A204.1 (cell line): ENCODE measurements around the gene SYT5.
"Not testable (repeated sequence)": the region's sequence is repeated elsewhere in the genome, so short reads cannot be mapped to it uniquely, and the experiment has no call there.

Experiments
- FAIRE-seq: peaks from 2 replicates; lab custom pipeline; 2012; peaks lifted over from hg19 to GRCh38; lab: Jason Lieb, UNC

Gene SYT5

DNA sequence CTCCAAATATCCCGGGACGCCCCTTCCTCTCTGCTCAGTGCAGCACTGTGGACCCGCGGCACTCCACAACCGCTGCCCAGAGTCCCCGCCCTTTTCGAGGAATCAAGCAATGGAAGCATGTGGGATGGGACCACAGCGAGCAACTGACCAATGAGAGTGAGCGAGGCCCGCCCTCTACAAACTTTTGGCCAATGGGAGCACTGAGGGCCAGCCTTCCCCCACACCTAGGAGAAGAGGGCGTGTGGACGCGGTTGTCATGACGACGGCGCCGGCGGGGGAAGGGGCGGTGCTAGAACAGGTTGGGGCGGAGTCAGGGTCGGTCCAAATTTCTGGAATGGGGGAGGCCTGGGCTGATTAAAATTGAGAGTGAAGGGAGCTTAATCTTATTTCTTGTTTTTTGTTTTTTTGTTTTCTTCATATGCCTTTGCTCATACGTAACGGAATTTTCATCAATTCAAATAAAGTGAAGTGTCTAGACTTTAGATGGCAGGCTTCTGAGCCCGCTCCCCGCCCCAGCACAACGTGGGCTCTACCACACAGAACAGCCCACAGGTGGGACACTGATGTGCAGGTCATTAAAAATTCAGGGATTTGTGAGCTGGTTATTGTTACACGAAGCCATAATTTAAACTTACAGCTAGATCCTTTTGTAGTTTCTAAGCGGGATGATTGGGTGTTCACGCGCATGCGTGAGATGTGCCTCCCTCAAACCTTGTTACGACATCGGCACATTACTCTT, 13.4 kb downstream of the SYT5 start, which contains the start of gene DNAAF3:
Gene DNAAF3 (minus strand): TSS at position 84 of the 739 bp plus-strand sequence. CDS start 200 bp downstream, outside the sequence.
- FAIRE-seq, result peak; percentile 98

DNA sequence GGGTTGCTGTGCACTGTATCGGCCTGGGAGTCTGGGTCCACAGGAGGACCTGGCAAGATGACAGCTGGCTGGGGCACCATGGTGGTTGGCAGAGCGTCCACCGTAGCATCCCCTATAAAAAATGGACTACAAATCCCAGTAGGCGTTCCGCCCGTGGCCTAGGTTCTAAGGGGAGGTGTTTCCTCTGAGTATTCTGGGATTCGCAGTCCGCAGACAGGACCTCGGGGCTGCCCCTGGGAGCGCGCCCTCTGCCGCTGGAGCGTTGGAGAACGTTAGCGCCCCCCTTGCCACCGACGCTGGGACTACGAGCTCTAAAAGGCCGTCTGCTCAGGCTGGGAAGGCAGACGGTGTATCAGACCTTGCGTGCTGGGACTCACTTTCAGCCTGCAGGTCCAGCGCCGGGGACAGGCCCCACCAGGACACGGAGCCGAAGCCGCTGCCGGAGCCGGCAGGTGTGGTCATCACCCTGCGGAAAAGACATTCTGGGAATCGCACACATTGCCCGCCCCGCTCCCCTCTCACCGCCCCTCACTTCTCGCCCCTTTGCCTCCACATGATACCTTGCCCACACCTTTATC, 14.0 kb downstream of the SYT5 start:
- FAIRE-seq, result no peak

DNA sequence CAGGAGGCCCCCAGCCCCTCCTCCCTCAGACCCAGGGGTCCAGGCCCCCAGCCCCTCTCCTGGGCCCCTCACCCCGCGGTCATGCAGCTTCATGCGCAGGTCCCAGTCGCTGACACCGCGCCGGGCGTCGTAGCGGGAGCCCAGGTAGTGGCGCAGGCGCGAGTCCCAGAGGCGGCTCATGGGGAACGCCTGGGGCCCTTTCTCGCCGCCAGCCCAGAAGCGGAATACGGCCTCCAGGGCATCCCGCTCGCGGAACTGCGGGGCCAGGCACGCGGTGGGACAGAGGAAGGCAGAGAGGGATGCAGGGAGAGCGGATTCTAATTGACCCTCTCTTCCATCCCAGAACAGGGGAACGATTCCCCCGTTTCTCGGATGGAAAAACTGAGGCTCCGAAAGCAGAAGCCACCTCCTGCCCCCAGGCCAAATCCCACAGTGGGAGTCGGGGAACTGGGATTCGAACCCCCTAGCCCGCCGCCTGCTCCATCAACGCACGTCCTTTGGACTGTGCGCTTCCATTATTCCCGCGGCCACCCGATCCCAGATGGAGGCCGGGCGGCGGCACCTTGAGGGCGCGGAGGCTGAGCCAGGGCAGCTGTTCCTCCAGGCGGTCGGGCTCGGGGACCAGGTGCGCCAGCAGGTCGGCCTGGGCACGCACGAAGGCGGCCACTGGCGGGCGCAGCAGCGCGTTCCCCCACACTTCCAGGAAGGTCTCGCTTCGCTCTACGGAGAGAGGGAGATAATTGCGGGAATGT, 18.3 kb downstream of the SYT5 start:
- no peak for FAIRE-seq

DNA sequence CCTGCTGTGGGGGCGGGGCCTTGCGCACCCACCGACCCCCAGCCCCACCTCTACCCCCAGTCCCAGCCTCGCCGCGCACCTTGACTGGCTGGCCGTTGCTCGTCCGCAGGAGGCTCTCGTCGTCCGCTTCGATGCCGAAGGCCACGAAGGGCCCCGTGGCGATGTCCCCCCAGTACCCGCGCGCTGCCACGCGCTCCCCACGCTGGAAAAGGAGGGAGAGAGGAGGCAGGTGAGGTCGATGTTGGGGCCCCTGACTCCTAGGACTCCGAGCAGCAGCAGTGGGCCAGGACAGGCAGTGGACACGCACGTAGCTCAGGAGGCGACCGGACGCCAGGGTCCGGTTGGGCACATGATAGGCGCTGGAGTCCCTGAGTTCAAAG, 19.1 kb downstream of the SYT5 start:
- no peak for FAIRE-seq

DNA sequence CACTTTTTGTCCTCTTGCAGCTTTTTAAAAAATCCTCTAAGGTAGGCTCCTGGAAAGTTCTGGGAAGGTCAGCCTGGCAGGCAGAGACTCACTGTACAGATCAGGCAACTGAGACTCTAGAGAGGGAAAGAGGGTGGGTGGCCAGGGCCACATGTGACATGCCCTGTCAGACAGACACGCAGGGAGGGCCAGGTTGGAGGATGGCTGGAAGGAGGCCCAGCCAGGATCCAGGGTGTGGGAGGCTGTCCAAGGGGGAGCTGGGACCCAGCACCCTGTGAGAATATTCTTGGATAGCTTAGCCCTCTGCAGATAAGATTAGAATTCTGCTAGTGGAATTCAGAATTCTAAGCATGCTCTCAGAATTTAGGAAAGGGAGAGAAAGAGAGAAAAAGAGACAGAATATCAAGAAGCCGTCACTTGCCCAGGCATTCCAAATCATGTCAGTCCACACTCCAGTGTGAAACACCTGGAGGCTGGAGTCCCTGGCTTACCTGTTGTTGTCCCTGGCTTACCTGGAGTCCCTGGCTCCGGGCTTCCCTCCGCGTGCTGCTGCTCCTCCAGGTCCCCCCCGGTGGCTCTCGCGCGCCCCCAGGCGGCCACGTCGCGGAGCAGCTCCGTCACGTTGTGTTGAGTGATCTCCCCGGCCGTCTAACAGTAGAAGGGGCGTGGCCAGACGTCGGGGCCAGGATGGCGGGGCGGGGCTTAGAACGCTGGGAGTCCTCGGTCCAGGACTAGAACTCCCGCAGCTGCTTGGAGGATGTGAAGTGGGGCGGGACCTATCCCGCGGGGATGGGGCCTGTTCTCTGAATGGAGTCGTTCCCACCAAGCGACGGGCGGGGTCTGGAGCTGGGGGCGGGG, 19.7 kb downstream of the SYT5 start:
- FAIRE-seq, result no peak

DNA sequence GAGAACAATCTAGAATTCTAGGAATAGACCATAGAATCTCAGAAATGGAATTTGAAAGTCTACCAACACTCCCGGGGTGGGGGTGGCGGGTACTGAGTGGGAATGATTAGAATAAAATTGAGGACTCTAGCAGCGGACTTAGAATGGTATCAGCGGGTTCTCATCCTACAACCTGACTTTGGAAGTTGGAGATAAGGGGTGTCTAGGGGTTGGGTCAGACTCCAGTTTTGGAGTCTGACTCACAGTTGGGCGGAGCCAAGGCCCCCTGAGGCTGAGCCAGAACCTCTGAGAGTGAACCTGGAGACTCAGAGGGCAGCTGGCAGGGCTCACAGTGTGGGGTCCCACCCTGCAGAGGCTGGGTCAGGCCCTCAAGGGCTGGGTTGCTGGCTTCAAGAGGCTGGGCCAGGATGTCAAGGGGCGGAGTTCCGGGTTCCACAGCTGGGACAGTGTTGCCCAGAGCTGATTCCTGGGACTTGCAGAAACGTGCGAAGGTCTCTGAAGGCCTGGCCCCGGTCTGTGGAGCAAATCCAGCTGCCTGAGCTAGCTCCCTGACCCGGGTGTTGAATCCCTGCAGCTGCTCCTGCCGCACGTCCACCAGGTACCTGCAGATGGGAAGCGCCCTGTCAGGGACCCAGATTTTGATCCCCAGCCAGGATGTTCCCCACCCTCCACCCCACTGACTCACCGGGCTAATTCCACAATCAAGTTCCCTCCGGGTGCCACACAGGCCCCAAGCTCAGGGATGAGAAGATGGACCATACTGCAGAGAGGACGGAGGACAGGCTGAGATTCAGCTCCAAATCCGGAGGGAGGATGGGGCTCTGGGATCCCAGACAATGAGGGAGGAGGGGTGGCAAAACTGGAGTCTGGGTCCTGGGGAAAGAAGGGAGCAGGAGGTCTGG, 21.0 kb downstream of the SYT5 start:
- FAIRE-seq, result no peak

DNA sequence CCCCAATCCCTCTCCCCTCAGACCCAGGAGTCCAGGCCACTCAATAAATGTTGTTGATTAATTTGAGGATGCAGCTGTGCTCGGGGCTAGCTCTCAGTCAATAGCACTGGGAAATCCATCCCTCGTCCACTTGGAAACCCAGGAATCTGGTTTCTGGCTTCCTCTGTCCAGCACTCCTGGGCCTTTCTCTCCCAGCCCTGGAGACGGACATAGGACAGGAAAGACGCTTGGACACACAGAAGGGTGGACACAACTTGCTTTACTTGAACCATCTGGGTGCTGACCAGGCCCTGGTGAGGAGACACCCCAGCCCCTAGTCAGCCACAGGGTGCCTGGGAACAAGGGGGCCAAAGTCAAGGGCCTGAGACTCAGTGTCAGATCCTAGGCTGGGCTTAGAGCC, 21.7 kb downstream of the SYT5 start:
- no peak for FAIRE-seq

DNA sequence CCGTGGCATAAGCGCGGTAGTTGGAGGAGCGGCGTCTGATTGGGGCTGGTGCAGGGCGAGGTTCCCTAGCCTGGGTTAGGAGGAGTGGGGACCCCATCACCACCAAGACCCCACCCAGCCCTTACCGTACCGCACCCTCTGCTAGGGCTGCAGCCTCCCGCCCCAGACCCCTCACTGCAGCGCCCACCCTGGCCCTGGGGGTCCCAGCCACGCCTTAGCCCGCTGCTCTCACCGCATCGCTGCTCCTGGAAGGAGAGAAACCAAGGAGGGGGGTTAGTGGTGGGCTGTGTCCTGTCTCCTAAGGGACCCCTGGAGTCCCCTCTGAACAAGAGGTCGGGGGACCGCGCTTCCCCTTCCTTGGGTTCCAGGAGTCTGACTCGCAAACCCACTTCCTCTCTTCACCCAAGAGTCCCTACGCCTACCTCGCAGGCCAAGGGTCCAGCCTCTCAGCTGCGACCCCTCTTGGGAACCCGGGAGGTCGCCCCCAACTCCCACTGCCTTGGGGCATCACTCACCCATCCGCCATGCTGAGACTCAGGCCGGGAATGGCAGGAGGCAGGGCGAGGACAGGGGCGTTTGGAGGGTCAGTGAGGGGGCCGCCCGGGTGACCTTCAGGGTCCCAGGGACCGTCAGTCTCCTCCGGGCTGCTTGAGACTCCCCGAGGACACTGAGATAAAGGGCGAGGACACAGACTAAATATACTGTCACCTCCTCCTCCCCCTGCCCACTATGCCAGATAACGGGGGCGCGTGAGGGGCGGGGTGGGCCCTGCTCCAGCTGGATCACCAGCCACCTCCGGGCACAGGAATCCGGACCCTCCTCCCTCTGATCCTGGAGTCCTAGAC, 22.8 kb downstream of the SYT5 start, which contains the start of gene TNNI3:
Gene TNNI3 (minus strand): TSS at position 669 of the 845 bp plus-strand sequence. CDS start 143 bp downstream, at position 526.
- FAIRE-seq, result no peak

DNA sequence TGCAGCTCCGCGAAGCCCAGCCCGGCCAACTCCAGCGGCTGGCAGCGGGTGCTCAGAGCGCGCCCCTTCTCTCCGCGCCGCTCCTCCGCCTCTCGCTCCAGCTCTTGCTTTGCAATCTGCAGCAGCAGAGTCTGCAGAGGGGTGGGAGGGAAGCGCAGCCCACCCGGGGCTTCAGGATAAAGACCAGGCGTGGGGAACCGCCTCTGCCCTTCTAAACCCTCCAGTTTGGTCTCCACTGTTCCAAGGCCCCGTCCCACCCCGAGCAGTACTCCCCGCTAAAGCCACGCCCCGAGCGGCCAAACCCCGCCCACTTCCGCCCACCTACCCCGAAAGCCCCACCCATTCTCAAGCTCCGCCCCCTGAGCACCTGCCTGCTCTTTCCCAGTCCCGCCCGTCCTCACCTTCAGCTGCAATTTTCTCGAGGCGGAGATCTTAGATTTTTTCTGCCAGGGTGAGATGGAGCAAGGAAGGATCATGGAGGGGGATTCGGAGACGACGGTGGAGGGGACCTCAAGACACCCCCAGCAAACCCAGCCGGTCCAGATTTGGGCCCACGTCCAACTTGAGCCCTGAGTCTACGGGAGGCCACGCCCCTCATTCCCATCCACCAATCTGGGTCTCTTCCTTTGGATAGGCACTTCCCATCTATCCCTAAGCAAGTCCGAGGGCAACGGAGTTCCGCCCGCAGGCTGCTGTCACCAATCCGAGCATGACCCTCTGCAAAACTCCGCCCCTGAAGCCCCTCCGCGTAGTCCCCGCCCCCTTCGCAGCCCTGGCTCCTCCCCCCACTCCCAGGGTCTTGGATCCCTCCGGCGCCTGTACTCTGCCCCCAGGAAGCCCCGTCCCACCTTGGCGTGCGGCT, 23.7 kb downstream of the SYT5 start:
- FAIRE-seq, result no peak

DNA sequence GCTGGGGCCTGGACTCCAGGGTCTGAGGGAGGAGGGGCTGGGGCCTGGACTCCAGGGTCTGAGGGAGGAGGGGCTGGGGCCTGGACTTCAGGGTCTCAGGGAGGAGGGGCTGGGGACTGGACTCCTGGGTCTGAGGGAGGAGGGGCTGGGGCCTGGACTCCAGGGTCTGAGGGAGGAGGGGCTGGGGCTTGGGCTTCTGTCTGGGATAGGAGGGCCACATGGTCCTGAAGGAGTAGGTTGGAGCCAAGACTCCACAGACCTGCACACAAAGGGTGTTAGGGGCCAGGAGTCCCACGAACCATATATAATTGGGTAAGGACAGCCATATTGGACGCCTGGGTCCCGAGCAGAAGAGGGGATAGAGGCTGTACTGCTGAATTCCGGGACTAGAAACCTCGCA, 24.3 kb downstream of the SYT5 start:
- FAIRE-seq, result not testable (repeated sequence)

DNA sequence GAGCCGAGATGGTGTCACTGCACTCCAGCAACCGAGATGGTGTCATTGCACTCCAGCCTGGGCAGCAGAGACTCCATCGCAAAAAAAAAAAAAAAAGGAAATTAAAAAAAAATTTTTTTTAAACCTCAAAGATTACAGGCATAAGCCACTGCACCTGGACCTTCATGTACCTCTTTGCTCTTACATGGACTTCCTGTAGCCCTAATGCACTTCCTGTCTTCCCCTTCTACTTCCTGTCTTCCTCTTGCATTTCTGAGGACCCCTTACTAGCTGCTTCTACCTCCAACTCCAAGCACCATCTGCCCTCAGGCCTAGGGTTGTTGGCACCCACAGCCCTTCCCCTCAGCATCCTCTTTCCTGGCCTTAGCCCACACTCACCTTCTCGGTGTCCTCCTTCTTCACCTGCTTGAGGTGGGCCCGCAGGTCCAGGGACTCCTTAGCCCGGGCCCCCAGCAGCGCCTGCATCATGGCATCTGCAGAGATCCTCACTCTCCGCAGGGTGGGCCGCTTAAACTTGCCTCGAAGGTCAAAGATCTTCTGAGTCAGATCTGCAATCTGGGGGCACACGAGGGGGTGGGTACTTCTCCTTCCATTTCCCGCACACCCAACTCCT, 26.3 kb downstream of the SYT5 start:
- FAIRE-seq, result no peak

DNA sequence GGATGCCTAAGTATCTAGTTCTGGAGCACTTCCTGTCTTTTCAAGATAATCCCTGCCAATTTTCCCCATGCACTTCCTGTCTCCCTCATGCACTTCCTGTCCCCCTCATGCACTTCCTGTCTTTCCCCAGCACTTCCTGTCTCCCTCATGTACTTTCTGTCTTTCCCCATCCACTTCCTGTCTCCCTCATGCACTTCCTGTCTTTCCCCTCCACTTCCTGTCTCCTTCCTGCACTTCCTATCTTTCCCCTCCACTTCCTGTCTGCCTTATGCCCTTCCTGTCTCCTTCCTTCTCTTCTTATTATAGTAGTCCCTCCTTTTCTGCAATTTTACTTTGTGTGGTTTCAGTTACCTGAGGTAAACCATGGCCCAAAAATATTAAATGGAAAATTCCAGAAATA, 28.1 kb downstream of the SYT5 start:
- FAIRE-seq, result no peak

DNA sequence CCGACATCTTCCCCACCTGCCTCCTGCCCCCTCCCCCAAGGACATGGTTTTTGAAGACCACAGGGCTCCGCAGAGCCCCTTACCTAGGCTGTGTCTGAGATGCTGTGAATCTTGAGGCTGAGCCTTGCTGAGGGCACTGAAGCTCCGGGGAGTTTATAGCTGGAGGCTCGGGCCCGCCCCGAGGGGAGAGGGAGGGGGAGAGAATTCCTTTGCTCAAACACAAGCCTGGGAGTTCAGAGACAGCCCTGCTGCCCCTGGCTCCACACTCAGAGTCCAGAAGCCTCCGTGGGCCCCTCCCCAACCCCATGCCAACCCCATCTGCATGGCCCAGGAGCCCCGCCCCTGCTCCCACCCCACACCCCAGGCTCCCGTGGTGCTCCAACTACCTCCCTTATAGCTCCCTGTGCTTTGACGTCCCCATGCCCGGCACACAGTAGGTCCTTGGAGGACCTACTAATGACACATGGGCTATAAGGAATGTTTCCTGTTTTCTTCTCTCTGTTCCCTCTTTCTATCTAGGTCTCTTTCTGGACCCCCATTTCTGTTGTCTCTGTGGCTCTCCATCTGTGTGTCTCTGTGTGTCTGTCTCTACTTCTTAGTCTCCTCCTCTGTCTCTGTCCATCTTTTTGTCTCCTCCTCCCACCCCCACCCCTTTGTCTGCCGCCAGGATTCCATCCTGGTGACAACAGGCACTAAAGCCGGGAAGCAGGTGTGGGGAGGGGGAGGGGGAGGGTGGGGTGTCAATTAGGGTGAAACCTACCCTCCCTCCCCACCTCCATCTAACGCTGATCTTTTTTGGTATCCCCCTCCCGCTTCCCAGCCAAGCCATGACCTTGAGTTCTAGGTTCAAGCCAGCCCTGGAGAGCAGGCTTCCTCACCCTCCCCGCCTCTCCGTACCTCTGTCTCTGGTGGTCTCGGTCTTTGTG, 30.7 kb downstream of the SYT5 start, which contains the start of gene TNNT1:
Gene TNNT1 (minus strand): TSS at position 129 of the 926 bp plus-strand sequence. CDS start 2,049 bp downstream, outside the sequence.
- FAIRE-seq, result no peak

DNA sequence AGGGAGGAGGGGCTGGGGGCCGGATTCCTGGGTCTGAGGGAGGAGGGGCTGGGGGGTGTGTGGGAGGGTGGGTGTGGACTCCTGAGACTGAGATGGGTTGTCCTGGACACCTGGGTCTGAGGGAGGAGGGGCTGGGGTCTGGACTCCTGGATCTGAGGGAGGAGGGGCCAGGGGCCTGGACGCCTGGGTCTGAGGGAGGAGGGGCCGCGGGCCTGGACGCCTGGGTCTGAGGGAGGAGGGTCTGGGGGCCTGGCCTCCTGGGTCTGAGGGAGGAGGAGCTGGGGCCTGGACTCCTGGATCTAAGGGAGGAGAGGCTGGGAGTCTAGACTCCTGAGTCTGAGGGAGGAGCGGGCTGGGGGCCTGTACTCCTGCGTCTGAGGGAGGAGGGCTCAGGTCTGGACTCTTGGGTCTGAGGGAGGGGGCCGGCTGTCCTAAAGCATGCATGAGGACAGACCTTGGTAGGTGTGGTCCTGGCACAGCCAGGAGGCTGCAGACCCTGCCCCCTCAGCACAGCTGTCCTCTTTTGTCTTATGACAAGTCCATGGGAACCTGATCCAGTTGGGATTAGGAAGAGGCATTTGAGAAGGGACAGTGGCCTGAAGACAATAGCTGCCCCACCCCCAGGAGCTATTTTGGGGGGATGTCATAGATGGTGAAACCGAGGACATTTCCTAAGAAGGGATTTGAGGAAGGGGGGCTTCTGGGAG, 32.4 kb downstream of the SYT5 start:
- FAIRE-seq, result no peak

DNA sequence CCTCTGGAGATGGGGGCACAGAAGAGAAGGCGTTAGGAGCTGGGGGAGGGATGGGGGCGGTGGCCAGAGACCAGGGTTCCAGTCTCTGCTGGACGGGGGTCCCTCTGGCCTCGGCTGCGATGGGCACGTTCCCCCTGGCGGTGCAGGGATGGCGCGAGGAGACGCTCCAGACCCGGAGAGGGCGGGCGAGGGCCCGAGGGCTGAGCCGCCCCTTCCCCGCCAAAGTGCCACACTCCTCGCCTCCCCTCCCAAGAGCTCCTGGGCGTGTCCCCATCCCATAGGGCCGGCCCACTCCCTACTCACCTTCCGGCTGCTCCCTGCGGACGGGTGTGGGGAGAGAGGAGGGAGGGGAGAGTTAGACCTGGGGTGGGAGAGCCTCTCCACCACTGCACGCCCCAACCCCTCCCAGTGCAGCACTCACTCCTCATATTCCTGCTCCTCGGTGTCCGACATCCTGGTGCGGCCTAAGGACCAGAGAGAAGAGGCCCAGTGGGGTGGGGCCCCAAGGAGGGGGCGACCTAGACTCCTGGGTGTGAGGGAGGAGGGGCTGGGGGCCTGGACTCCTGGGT, 33.3 kb downstream of the SYT5 start:
- no peak for FAIRE-seq

DNA sequence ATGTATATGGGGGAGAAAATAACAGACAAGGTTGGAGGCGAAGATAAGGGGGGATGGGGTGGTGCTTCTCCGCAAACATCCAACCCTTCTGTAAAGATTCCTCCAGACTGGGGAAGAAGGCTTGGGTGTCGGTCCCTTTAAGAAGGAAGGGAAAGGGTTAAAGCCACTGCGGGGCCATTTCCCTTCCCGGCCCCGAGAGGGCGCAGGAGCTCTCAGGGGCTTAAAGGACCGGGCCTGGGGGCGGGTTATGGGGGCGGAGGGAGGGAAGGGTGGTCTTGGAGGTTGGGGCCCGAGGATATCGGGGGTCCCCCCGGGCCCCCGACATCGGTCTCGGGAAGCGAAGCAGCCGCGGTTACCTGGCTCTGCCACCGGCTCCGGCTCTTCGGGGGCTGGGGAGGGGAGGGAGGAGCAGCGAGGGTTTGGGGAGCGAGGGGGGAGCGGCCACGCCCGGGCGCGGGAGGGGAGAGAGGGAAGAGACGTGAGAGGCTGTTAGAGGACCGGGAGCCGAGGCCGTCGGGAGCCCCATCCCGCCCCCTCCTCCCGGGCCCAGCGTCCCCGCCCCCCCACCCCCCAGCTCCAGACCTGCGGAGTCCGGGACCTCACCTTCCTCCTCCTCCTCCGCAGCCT, 33.9 kb downstream of the SYT5 start:
- no peak for FAIRE-seq
